Osteocyte (in vitro differentiated cells): Measurements from ENCODE around the gene BICD1. TPM values are rescaled to one million over a fixed set of nuclear protein-coding genes. Genes with fewer than 3 reads are reported as not detected.
A peak's percentile ranks its signal among the peaks of the same experiment; 100 is the strongest.

ENCODE experiments used
- DNase-seq: peaks from one replicate; pipeline ENCODE4 v3.0.0; 2021; ENCODE audit warnings: mixed read lengths; ENCODE audit not compliant: unreplicated experiment; ENCODE audit errors: extremely low spot score
- H3K27ac Mint-ChIP-seq: one replicate; pipeline ENCODE4 v1.8.0; 2021; ENCODE audit warnings: mild to moderate bottlenecking, mixed read lengths; ENCODE audit not compliant: unreplicated experiment
- H3K27me3 Mint-ChIP-seq: one replicate; pipeline ENCODE4 v1.8.0; 2021; ENCODE audit warnings: mixed read lengths; ENCODE audit not compliant: unreplicated experiment
- H3K36me3 Mint-ChIP-seq: one replicate; pipeline ENCODE4 v1.8.0; 2021; ENCODE audit warnings: mixed read lengths; ENCODE audit not compliant: unreplicated experiment
- H3K4me1 Mint-ChIP-seq: one replicate; pipeline ENCODE4 v1.8.0; 2021; ENCODE audit warnings: mixed read lengths; ENCODE audit not compliant: unreplicated experiment
- H3K4me3 Mint-ChIP-seq: one replicate; pipeline ENCODE4 v1.8.0; 2021; ENCODE audit warnings: mild to moderate bottlenecking, moderate library complexity, mixed read lengths; ENCODE audit not compliant: unreplicated experiment
- H3K9me3 Mint-ChIP-seq: one replicate; pipeline ENCODE4 v1.8.0; 2021; ENCODE audit warnings: mixed read lengths; ENCODE audit not compliant: unreplicated experiment
- total RNA-seq: library from RNA; stranded (reverse); gene quantifications from 2 replicates; pipeline ENCODE4 v1.2.1, GENCODE V29; 2021
- TF ChIP-seq, protein P1 (sequence below): fragments of 200-600 bp; sonication (generic); IDR thresholded peaks from 2 replicates; pipeline ENCODE4 v1.5.0; 2021; ENCODE audit warnings: antibody characterized with exemption, mild to moderate bottlenecking, moderate library complexity

The BICD1 gene
- total RNA-seq, 1 donor from 2014 or later = 47.6 TPM

DNA sequence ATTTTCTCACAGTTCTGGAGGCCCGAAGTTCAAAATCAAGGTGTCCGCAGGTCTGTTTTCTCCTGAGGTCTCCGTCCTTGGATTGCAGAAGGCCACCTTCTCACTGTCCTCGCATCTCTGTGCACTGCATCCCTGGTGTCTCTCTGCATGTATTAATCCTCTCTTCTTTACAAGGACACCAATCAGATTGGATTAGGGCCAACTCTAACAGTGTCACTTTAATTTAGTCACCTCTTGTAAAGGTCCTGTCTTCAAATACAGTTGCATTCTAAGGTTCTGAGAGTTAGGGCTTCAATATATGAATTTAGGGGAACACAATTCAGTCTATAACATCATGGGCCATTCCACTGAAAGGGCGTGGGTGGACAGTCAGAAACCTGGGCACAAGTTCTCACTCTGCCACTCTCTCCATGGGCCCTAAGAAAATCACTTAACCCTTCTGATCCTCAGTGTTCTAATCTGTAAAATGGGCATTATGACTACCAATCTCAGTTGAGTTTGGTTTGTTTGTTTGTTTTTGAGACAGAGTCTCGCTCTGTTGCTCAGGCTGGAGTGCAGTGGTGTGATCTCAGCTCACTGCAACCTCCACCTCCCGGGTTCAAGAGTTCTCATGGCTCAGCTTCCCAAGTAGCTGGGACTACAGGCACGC, 251.1 kb downstream of the BICD1 start:
- H3K36me3 Mint-ChIP-seq = peaks cover 1% of the 10 kb centered on the region
- no peak for DNase-seq
- TF ChIP-seq, protein P1, sequence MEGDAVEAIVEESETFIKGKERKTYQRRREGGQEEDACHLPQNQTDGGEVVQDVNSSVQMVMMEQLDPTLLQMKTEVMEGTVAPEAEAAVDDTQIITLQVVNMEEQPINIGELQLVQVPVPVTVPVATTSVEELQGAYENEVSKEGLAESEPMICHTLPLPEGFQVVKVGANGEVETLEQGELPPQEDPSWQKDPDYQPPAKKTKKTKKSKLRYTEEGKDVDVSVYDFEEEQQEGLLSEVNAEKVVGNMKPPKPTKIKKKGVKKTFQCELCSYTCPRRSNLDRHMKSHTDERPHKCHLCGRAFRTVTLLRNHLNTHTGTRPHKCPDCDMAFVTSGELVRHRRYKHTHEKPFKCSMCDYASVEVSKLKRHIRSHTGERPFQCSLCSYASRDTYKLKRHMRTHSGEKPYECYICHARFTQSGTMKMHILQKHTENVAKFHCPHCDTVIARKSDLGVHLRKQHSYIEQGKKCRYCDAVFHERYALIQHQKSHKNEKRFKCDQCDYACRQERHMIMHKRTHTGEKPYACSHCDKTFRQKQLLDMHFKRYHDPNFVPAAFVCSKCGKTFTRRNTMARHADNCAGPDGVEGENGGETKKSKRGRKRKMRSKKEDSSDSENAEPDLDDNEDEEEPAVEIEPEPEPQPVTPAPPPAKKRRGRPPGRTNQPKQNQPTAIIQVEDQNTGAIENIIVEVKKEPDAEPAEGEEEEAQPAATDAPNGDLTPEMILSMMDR = no peak
- no peaks in the 10 kb centered on the region for H3K4me1 Mint-ChIP-seq
- H3K27me3 Mint-ChIP-seq = no peaks in the 10 kb centered on the region
- H3K4me3 Mint-ChIP-seq = no peak overlapping the region
- H3K27ac Mint-ChIP-seq = no peak overlapping the region
- H3K9me3 Mint-ChIP-seq = no peaks in the 10 kb centered on the region

DNA sequence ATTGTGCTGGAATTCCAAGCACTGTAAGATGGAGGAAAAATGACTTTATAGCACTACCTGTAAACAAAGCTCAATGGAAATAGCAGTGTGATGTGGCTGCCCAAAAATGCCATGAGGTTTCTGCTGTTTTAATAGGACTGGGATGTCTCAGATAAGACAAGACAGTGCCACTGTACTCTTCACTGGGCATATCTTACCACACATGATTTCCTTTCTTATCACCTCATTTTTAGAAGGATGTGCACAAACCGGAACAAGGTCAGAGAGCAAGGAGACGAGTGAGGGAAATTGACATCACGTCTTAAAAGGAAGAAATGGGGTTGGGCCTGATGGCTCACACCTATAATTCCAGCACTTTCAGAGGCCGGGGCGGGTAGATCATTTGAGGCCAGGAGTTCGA, 254.3 kb downstream of the BICD1 start:
- no peaks in the 10 kb centered on the region for H3K9me3 Mint-ChIP-seq
- peaks cover 1% of the 10 kb centered on the region for H3K36me3 Mint-ChIP-seq
- peaks cover 1% of the 10 kb centered on the region for H3K4me1 Mint-ChIP-seq
- no peak overlapping the region for H3K27ac Mint-ChIP-seq
- no peak for DNase-seq
- H3K27me3 Mint-ChIP-seq = no peaks in the 10 kb centered on the region
- TF ChIP-seq, protein P1 = no peak
- no peak overlapping the region for H3K4me3 Mint-ChIP-seq

DNA sequence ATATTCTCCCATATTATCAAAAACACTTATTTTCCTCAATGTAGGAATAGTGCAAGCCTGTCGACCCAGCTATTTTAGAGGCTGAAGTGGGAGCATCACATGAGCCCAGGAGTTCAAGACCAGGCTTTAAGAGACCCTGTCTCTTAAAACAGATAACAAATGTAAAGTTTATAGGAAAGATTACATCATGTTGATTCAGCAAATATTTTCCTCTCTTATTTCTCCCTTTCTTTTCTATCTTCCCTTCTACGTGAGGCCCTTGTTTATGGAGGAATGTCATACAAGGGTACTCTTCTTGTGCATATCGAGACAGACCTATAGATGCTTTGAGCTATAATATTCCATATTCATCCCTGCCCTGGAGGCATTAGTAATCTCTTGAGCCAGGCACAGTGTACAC, 256.2 kb downstream of the BICD1 start:
- H3K27me3 Mint-ChIP-seq = no peaks in the 10 kb centered on the region
- H3K4me1 Mint-ChIP-seq = peaks cover 1% of the 10 kb centered on the region
- H3K9me3 Mint-ChIP-seq = no peaks in the 10 kb centered on the region
- no peak overlapping the region for H3K27ac Mint-ChIP-seq
- peaks cover 1% of the 10 kb centered on the region for H3K36me3 Mint-ChIP-seq
- no peak for DNase-seq
- TF ChIP-seq, protein P1 = no peak
- no peak overlapping the region for H3K4me3 Mint-ChIP-seq

DNA sequence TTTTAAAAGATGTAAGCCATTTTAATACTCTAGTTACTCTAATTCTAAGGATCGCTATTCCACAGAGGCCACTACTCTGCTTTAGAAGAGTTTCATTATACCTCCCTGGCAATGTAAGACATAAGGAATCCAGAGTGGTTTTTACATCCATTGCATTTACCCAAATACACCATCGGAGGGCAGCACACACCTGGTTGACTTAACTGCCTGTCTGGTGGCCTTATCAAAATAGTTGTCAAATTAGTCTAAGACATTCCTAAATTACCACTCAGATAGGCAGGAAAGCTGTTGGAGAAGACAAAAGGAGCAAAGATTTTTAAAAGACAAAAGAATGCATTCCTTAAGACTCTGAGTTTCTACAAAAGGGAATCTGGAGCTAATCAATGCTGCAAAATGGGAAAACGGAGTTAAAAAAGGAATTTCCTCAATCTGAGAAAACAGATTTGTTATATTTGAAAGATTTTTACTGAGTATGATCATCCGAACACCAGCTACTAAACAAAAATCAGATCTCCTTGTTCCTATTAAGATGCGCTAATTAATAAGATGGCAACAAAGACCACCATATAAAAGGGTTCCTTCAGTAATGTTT, 258.9 kb downstream of the BICD1 start:
- H3K36me3 Mint-ChIP-seq = no peaks in the 10 kb centered on the region
- no peak for DNase-seq
- H3K27me3 Mint-ChIP-seq = no peaks in the 10 kb centered on the region
- TF ChIP-seq, protein P1 = peak; percentile 89
- H3K27ac Mint-ChIP-seq = no peak overlapping the region
- H3K4me1 Mint-ChIP-seq = peaks cover 1% of the 10 kb centered on the region
- no peaks in the 10 kb centered on the region for H3K9me3 Mint-ChIP-seq
- H3K4me3 Mint-ChIP-seq = no peak overlapping the region

DNA sequence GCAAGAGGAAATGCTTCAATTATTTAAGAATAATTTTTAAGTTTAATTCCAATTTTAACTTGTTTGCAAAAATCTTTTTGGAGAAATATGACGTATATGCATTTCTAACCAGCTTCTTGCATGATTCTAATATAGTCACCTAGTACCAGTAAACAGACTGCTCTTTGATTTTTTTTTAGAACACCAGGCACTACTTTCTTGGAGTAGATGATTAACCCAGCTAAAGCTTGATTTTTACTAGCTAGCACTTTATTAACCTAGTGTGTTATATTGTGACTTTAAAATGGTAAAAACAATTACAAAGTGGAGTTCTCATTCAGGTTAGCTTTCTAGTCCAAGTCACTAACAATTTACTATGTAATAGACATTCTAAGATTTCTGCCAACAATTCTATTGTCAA, 260.1 kb downstream of the BICD1 start:
- no peak overlapping the region for H3K4me3 Mint-ChIP-seq
- DNase-seq = no peak

More for the DNA sequence above, 260.1 kb downstream of the BICD1 start:
- Mint-ChIP-seq H3K27me3 (no peaks in the 10 kb centered on the region), H3K36me3 (no peaks in the 10 kb centered on the region), H3K27ac (no peak overlapping the region), H3K9me3 (no peaks in the 10 kb centered on the region), H3K4me1 (peaks cover 1% of the 10 kb centered on the region)
- TF ChIP-seq, protein P1 = no peak
